NCI-H524 treated with DMSO at 0.1 percent for 48 hours (cell line): ENCODE results near the gene BDNF.
"Not testable (repeated sequence)": the region's sequence is repeated elsewhere in the genome, so short reads cannot be mapped to it uniquely, and the experiment has no call there.

ENCODE experiments used
- DNase-seq: peaks from one replicate; lab custom pipeline; 2025; lab: John Stamatoyannopoulos, UW

BDNF gene

DNA sequence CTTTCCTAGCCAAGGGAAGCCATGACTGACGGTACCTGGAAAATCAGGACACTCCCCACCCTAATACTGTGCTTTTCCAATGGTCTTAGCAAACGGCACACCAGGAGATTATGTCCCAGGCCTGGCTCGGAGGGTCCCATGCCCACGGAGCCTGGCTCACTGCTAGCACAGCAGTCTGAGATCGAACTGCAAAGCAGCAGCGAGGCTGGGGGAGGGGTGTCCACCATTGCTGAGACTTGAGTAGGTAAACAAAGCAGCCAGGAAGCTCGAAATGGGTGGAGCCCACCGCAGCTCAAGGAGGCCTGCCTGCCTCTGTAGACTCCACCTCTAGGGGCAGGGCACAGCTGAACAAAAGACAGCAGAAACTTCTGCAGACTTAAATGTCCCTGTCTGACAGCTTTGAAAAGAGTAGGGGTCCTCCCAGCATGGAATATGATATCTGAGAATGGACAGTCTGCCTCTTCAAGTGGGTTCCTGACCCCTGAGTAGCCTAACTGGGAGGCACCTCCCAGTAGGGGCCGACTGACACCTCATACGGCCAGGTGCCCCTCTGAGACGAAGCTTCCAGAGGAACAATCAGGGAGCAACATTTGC lies 34.6 kb downstream of the BDNF start:
- DNase-seq = not testable (repeated sequence)

DNA sequence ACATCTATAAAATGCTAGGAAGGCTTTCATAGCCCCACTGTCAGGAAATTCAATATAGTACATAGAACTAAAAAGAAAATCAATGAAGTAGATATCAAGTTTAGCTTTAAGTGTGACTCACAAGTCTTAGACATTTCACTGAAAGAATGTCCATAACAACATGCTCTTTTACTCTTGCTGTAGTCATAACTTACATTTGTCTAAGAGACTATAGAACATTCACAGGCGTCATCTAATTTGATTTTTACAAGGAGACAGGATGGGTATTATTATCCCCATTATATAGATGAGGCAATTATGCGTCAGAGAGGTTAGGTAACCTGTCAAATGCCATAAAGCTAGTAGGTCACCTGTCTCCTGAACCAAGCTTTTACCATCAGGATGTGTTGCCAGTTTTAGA lies 36.9 kb downstream of the BDNF start:
- no peak for DNase-seq

DNA sequence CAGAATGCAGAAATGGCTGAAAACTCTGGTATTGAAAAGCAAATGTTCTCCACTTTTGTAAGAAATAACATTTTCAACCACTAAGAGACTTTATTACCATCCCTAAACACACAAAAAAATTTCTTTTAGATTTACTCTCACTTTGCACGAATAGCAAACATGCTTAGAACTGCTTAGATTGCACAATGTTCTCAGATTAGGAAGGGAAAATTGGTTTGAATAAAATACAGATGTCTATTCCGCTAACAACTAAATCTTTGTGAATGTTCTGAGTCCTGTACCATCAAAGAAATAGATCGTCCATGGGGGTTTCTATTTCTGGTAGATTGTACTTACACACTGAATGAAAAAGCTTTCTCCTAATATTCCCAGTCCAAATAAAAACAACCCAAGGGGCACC lies 40.1 kb downstream of the BDNF start:
- DNase-seq = no peak

DNA sequence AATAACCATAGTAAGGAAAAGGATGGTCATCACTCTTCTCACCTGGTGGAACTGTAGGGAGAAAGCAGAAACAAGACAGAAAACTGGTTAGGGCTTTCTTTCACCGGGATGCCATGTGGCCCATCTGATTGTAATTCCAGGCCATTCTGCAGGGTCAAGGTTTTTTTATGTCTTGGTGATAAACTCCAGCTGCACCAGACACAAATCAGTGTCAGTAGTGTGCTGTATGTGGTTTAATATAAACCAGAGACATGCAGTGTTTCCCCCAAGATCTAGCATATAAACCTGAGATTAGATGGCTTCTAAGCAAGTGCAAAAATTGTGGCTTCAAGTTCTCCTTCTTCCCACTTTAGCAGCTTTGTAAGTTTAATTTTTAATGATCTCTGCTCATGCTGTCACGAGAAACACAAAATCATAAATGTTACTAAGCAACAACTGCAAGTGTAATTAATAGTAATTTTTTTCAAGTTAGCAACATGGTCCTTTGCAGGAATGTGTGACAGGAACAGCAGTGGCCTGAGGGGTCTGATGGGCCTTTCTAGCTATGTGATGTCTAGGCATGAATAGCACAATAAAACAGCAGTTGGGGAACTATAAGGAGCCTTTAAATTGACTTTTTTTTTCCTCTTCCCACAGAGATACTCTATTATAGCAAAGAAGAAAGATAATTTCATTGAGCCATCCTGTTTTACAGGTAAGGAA lies 41.6 kb downstream of the BDNF start:
- no peak for DNase-seq

DNA sequence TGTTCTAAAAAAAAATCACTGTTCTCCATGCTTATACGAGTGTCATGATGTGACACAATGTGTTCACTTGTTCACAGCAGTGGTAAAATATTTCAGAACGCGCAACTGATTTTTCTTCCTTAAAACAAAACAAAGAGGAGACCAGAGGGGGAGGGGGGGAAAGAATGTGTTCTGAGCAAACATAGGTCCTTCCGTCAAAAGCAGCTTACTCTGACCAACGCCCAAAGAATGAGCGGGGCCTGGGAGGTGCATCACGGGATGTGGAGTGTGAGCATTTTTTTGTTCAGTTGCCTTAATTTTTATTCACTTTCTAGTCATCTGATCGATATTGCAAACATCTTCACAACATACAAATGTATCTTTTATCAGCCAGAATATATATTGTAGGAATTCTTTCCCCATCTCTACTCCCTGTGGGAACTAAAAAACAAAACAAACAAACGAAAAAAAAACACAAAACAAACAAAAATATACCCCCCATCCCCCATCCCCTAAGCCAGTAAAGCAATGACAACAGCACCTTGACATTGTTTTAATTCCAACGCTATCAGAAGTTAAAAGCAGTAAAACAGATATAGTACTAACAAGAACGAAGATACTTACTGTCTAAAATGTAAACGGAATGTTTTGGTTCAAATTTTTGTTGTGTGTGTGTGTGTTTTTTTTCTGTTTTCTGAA lies 43.3 kb downstream of the BDNF start:
- no peak for DNase-seq

DNA sequence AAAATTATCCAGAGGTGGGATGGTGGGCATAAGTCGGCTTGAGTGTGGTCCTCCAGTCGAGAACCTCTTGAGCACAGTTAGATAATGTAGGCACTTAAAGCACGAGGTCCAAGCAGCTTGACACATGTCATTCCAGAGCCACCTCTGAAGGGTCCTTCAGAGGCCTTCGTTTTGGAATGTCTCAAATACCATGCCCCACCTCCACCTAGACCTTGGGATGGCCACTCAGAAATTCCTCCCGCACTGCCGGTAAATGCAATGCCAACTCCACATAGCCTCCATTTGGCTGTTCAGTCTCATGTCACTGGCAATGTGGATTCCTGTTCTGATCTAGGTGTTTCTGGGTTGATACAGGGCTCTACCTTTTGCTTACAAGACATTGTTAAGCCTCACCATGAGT lies 43.9 kb downstream of the BDNF start:
- no peak for DNase-seq

DNA sequence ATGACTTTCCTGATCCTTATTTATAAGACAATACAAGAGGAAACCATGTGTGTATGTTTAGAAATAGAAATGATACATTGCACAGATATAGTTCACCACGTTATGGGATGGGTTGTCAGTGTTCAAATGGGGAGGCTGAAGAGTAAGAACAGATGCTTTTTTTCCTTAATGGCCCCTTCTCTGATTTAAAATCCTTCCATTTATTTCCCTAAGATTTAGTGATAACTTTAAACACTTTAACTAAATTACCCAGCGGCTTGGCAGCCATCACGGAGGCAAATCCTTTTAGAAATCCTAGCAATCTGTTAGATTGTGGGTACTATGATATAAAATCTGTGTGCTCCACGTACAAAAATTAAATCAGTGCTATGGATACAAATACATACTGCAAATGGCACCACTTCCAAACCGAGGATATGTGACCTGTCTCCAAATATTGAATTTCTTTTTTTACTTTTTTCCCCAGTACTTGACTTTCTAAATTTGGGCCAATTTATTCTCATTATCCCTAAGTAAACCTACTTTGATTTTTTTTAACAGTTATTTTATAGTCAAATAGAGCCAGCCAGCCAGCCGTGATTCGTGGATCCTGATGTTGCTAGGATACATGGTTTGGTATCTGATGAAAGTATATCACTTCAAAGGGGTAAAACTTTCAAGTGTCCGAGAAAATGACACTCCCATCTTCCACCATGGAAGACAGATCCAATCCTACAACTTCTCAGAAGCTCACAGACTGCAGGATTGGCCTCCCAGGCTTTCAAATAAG lies 46.1 kb downstream of the BDNF start:
- no peak for DNase-seq

DNA sequence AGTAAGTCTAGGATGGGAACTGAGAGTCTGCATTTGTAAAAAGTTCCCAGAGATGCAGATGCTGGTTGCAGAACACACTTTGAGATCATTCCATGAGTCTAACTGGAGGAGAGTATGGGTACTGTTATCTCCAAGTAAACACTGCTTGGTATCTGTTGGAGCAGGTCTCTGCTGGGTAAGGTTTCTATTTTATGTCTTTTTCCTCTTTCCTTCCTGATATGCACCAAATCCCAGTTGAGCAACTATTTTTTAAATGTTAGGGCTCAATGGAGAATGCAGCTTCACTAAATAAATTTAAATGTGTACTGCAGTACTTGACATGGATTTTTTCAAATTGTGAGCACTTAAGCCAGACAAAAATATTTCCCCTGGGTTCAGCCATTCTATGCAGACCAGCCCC lies 48.5 kb downstream of the BDNF start:
- no peak for DNase-seq

DNA sequence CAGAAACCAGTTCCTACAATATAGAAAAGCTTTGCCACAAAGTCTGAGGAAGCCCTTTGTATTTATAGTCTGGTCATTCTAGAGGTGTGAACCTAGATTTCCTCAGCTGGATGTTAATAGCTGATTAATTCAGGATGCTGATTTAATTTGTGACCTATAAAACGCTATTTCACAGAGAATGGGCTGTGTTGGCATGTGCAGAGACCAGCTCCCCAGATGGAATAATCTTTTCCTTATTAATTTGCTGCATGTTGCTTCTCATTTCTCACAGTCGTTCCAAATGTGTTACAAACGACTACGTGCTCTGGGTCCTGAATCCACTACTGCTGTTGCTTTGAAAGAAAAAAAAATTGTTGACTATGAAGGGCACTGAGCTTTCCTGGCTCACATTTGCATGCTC lies 49.3 kb downstream of the BDNF start:
- no peak for DNase-seq

DNA sequence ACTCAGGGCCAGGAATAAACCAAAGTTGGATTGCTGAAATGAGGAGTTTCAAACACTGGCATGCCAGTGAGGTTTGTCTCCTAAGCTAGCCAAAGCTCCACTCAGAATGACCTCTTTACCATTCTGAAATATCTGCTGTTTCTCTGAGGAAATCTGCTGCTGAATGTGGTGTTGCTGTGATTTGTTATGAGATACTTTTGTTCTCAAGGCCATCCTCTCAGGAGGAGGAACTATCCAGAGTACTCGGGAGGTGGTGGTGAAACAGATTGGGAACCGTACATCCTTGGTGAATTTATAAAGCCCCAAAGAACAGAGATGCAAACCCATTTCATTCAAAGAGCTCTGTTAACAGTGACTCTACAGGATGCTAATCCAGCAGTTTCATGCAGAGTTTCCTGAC lies 50.5 kb downstream of the BDNF start:
- no peak for DNase-seq

DNA sequence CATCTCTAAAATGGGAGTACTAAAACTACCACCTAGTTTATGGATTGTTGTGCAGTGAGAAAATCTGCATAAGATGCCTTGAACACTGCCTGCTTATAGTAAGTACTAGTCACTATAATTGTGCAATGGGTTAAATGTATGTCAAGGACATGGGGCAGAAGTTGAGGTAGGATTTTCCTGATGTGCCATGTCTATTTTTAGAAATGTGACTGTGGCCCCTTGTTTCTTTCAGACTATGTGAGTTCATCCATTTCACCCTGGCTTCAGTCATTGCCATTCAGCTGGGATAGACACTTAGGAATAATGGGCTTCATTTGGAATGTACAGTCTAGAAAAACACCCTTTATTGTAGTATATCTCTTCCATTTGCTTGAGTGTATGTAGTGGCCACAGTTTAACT lies 51.4 kb downstream of the BDNF start:
- no peak for DNase-seq

DNA sequence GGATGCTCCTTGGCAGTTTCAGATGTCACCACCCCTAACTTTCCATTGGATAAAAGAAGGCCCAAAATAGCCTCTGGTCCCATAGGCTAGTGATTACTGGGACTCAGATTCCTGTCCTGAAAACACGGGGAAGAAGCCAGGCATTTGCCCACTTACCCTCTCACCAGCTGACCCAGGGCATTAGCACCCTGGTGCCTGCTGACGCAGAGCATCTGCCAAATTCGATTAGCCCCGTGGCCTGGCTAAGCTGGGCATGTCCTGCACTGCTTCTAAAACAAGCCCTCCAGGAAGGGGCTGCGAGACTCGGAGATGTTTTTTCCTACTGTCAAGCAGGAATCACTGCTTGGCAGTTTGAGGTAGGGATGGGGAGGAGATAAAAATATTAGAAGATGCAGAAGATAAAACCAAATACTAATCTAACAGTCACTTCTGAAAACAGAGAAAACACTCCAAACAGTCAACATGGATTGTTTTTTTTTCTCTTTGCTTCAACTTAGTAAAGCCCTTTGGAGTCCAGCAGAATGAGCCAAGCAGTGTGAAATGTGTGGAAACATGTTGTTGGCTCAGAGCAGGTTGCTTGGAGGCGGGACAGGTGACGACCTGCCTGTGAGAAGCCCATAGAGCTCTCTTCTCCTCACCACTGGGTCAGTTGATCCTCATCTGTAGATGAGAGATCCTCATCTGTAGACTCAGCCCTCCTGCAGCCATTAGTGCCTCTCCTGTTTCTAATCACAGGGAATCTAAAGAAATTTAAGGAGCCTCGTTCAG lies 54.0 kb downstream of the BDNF start:
- no peak for DNase-seq

DNA sequence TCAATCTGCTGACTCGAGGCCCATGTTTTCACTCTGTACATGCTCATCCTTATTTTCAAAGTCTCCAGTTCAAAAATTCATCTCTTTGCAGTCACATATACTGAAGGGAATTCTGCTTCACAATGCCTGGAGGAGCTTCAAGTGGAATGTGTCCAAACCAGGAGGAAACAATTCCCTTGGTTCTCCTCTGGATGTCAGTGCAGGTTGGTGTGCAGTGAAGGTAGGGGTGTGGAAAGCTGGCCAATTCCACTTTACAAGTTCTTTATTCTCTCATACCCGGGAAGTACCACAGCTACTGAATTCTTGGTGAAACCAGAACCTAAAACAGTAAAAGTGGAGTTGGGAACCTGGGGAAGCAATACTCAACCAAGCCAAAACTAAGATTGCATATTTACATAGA lies 57.3 kb downstream of the BDNF start:
- no peak for DNase-seq

DNA sequence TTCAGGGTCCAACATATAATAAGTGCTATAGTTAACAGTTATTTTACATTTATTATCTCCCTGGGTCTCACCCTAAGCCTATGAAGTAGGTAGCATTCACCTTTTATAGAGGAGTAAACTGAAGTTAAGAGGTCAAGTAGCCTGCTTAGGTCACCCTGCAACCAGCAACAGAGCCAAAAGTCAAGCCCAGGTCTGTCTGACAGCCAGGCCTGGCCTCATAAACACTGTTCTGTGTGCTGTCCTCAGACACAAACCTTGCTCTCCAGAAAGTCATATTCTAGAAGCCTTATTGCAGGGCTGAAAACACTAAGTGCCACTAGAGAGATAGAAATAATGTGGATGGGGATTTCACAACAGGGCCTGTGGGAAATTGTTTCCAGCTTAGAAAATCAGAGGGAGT lies 59.3 kb downstream of the BDNF start:
- DNase-seq = no peak

DNA sequence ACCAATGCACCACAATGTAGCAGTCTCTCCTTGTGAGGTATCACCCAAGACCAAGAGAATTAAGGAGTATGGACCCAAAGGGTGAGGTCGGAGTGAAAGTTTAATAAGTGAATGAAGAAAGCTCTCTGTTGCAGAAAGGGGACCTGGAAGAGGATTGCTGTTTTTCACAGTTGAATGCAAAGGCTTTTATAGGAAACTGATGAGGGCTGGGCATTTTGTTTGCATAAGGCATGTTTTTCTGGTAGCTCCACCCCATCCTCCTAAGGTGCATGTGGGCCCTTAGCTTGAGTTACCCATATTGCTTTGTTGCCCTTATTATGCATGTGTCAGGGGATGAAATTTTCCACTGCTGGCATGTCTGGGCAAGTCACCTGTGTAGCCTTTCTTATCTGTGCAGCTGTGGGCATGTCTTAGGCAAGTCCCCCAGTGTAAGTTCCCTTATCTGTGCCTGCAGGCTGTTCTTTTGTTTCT lies 64.7 kb downstream of the BDNF start:
- no peak for DNase-seq

DNA sequence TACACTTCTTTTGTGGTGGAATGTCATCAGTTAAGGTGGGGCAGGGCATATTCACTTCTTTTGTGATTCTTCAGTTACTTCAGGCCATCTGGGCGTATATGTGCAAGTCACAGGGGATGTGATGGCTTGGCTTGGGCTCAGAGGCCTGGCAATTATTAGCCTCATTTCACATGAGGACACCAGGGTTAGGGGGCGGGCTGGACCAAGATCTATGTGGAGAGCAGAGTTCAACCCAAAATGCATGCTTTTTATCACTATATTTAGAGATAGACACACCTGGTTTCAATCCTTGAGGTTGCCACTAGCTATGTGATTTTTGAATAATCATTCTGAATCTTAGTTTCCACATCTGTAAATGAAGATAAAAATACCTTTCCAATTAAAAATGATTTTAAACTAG lies 65.5 kb downstream of the BDNF start:
- not testable (repeated sequence) for DNase-seq

DNA sequence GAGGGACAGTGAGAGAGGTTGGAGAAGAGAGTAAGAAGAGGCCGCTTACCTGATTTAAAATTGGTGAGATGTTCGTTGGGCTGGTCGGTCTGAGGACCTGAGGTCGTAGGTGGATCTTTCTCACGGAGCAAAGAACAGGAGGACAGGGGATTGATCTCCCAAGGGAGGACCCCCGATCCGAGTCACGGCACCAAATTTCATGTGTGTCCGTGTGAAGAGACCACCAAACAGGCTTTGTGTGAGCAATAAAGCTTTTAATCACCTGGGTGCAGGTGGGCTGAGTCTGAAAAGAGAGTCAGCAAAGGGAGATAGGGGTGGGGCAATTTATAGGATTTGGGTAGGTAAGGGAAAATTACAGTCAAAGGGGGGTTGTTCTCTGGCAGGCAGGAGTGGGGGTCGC lies 66.0 kb downstream of the BDNF start:
- DNase-seq = not testable (repeated sequence)

DNA sequence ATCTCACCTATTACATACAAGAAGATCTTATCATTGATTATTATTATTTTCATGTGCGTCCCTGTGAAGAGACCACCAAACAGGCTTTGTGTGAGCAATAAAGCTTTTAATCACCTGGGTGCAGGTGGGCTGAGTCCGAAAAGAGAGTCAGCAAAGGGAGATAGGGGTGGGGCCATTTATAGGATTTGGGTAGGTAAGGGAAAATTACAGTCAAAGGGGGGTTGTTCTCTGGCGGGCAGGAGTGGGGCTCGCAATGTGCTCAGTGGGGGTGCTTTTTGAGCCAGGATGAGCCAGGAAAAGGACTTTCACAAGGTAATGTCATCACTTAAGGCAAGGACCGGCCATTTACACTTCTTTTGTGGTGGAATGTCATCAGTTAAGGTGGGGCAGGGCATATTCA lies 71.2 kb downstream of the BDNF start:
- DNase-seq = not testable (repeated sequence)

DNA sequence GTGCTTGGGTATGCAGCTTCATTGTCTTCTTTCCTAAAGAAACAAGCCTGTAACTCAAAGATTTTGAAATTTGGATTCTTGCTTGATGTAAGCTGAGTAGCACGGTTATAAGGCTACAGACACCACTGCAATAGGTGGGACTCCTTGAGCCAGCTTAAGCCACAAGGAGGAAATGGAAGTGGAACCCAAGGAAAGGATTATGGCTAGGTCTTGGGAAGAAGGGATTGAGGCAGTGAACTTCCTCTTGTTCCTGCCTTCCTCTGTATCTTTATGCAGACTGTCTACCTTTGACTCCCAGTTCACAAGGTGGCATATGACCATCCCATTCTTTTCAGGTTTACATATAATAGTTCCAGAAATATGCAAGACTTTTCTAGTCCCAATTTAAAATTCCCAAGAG lies 72.3 kb downstream of the BDNF start:
- no peak for DNase-seq

DNA sequence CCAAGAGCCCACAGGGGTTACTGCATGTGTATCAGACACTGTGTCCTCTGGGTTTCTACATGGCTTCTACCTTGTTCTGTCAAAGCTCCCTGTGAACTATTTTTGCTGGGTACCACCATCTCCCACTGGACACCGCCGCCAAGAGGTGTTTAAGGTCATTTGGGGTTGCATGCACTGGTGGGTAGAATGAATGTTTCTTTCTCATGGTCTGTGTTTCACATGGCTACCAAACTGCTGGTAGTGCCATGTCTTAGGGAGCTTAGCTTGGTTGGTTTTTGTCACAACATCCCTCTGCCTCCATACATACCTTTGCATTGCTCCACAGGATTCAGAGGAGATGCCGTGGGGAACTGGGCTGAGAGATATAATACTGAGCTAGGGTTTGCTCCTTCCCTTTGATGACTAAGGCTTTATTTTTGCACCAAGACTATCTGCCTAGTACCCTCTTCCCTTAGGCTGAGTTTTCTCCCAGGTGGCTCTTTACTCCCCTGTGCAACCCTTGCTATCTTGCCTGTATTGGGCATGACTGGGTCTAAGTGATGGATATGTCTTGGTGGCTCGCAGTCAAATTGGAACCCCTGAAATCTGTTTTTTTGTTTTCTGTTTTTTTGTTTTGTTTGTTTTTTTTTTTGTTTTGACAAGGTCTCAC lies 73.2 kb downstream of the BDNF start:
- no peak for DNase-seq

DNA sequence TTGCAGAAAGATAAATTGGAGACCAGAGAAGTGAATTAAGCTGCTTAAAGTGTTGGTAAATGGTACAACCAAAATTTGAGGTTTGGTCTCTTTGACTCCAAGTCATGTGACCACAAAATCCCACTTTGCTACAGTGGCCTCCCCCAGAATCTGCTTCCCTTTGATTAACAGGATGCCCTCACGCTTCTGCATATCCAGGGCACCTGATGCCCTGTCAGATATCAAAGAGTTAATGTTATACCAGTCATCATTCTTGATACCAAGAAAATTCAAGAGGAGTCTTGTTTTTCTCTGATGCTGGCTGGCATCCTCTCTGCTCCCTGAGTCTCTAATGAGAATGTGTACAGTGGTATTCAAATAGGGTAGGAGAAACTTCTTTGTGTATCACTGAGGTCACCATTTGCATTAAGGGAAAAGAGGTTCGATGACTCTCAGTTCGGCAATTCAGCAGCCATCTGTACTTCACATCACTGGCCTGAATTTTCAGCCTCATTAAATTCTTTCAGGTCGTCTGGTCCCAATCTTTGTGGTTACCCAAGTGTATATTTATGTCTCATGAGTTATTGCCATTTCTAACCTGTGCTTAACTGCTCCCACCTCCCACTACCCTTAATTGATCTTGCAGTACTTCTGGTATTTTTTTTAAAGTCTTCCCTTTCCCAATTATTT lies 73.9 kb downstream of the BDNF start:
- DNase-seq = no peak
